Stimulated activated CD8-positive, alpha-beta memory T cell treated with anti-CD3 and anti-CD28 coated beads, Interleukin-7, amount 100 ng/mL, for 4 hours (primary cell): ENCODE data around the gene SDE2.
"Not testable (repeated sequence)": the region's sequence is repeated elsewhere in the genome, so short reads cannot be mapped to it uniquely, and the experiment has no call there.

Experiments used
- DNase-seq, 2 donors: peaks; one replicate each; pipeline ENCODE4 v3.0.0-alpha.2; 2020; ENCODE audit warnings: low read depth in 2 of 2

SDE2 gene

GRCh38 chr1:226006686-226007085, 7.5 kb upstream of the SDE2 start:
- DNase-seq, result no peak

GRCh38 chr1:226004396-226004795, 5.3 kb upstream of the SDE2 start:
- no peak for DNase-seq

- no peak for DNase-seq
Observed at GRCh38 chr1:226003502-226004170, 4.5 kb upstream of the SDE2 start.

- DNase-seq, result no peak
Observed at GRCh38 chr1:226002667-226003501, 3.7 kb upstream of the SDE2 start.

- DNase-seq, result peak; percentile 21 to 38
Observed at GRCh38 chr1:226001963-226002666, 3.0 kb upstream of the SDE2 start.

- no peak for DNase-seq
Observed at GRCh38 chr1:226001088-226001487, 1.9 kb upstream of the SDE2 start.

- DNase-seq, result not testable (repeated sequence)
Observed at GRCh38 chr1:226000493-226001081, 1.4 kb upstream of the SDE2 start.

- DNase-seq, result no peak
Observed at GRCh38 chr1:225999912-226000337, 782 bp upstream of the SDE2 start.

GRCh38 chr1:225998560-225999226, 450 bp downstream of the SDE2 start:
- no peak for DNase-seq

- no peak for DNase-seq
Observed at GRCh38 chr1:225996946-225997545, 2.1 kb downstream of the SDE2 start.

GRCh38 chr1:225995919-225996864, 3.0 kb downstream of the SDE2 start:
- DNase-seq, result no peak

GRCh38 chr1:225990705-225991464, 8.3 kb downstream of the SDE2 start:
- no peak for DNase-seq

- no peak for DNase-seq
Observed at GRCh38 chr1:225987491-225988316, 11.4 kb downstream of the SDE2 start.

- no peak for DNase-seq
Observed at GRCh38 chr1:225981714-225982113, 17.4 kb downstream of the SDE2 start.

GRCh38 chr1:225980005-225980836, 18.9 kb downstream of the SDE2 start:
- DNase-seq, result no peak

GRCh38 chr1:225979421-225979820, 19.7 kb downstream of the SDE2 start:
- DNase-seq, result no peak

- DNase-seq, result peak in 1 of 2 donors; percentile 11
Observed at GRCh38 chr1:225977937-225978748, 21.0 kb downstream of the SDE2 start.
